Panc1 (cell line): Measurements from ENCODE around the gene FAIM. TPM values are rescaled to one million over a fixed set of nuclear protein-coding genes. Genes with fewer than 3 reads are reported as not detected.
"Not testable (repeated sequence)": the region's sequence is repeated elsewhere in the genome, so short reads cannot be mapped to it uniquely, and the experiment has no call there.

Experiments
- ATAC-seq: fragments of 200-7000 bp; cut with Tn5 transposase; 2 replicates; pipeline ENCODE4 v1.9.1; 2020; ENCODE audit warnings: mild to moderate bottlenecking, moderate library complexity
- BruUV-seq: library from RNA; stranded (reverse); fragments of 400-500 nt; replicated peaks from 2 replicates; lab custom pipeline; 2021; lab: Mats Ljungman, UMichigan
- CTCF ChIA-PET: fragments of 300-600 bp; sonication (Branson Sonifier 250); formaldehyde crosslinking; loops from one replicate; lab custom pipeline; 2022; ENCODE audit warnings: antibody characterized with exemption; lab: Charles Lee
- POLR2A ChIA-PET: fragments of 300-600 bp; sonication (Branson Sonifier 250); formaldehyde crosslinking; loops from one replicate; lab custom pipeline; 2022; ENCODE audit warnings: antibody characterized with exemption; lab: Charles Lee
- DNase-seq: peaks from one replicate; pipeline ENCODE4 v3.0.0-alpha.2; 2010; ENCODE audit warnings: low read depth, low spot score
- H3K27ac ChIP-seq: 2 replicates; pipeline ENCODE4 v1.5.1; 2011; ENCODE audit warnings: mild to moderate bottlenecking, low read length, inconsistent platforms
- H3K27me3 ChIP-seq: fragments of 200-500 bp; sonication (Bioruptor generic); 2 replicates; pipeline ENCODE4 v1.6.0; 2014; ENCODE audit warnings: low read length, inconsistent platforms; ENCODE audit not compliant: control insufficient read depth, insufficient read depth
- H3K36me3 ChIP-seq: fragments of 200-500 bp; sonication (Bioruptor generic); 2 replicates; pipeline ENCODE4 v1.5.1; 2014; ENCODE audit warnings: inconsistent platforms, mild to moderate bottlenecking, low read length, moderate library complexity; ENCODE audit not compliant: control insufficient read depth, insufficient read depth
- H3K4me1 ChIP-seq: 2 replicates; pipeline ENCODE4 v1.5.1; 2011; ENCODE audit warnings: inconsistent platforms, mild to moderate bottlenecking, low read length, moderate library complexity; ENCODE audit not compliant: control insufficient read depth, insufficient read depth
- H3K4me3 ChIP-seq, 2 experiments: 2 replicates each; pipeline ENCODE4 v1.5.1; 2011 to 2012; ENCODE audit warnings: low read depth in 2 of 2, low read length in 2 of 2, mild to moderate bottlenecking in 2 of 2, inconsistent platforms in 1 of 2, moderate library complexity in 1 of 2
- H3K9me3 ChIP-seq: fragments of 200-500 bp; sonication (Bioruptor generic); 2 replicates; pipeline ENCODE4 v1.5.1; 2014; ENCODE audit warnings: low read depth, mild to moderate bottlenecking, inconsistent platforms, low read length, moderate library complexity; ENCODE audit not compliant: control insufficient read depth, insufficient read depth
- CTCF ChIP-seq: fragments of 450-650 bp; IDR thresholded peaks from 2 replicates; pipeline ENCODE4 v1.5.1; 2017; ENCODE audit warnings: mild to moderate bottlenecking
- POLR2AphosphoS5 ChIP-seq: IDR thresholded peaks from 2 replicates; pipeline ENCODE4 v1.6.1; 2012; ENCODE audit warnings: mild to moderate bottlenecking, low read depth, low read length, moderate library complexity
- REST ChIP-seq, 2 experiments: IDR thresholded peaks; 2 replicates each; pipeline ENCODE4 v1.6.1; 2011 to 2012; ENCODE audit warnings: low read depth in 2 of 2, control low read depth in 1 of 2, low read length in 1 of 2, mild to moderate bottlenecking in 1 of 2, moderate library complexity in 1 of 2; ENCODE audit not compliant: insufficient read depth in 1 of 2
- SIN3A ChIP-seq: IDR thresholded peaks from 2 replicates; pipeline ENCODE4 v1.6.1; 2012; ENCODE audit warnings: low read depth, mild to moderate bottlenecking, low read length, moderate library complexity, borderline replicate concordance; ENCODE audit not compliant: insufficient read depth
- TCF7L2 ChIP-seq: IDR thresholded peaks from 2 replicates; pipeline ENCODE4 v1.6.1; 2011; ENCODE audit warnings: mild to moderate bottlenecking, low read depth, low read length, inconsistent platforms
- in situ Hi-C: cut with HindIII; loops from 2 replicates; pipeline ENCODE4 v1.10.0; 2016; ENCODE audit warnings: low sequenced_read_pairs, low pct_unique_long_range_greater_than_20kb
- intact Hi-C: fragments of 100-400 bp; cut with micrococcal nuclease; formaldehyde crosslinking; loops from one replicate; pipeline ENCODE4 v1.10.0; 2022; ENCODE audit not compliant: unreplicated experiment
- total RNA-seq: library from RNA; stranded (reverse); gene quantifications from one replicate; pipeline ENCODE4 v1.2.1, GENCODE V29; 2021; ENCODE audit not compliant: unreplicated experiment

The FAIM gene
- total RNA-seq, 1 experiment from 2014 or later, result 18.8 TPM

DNA sequence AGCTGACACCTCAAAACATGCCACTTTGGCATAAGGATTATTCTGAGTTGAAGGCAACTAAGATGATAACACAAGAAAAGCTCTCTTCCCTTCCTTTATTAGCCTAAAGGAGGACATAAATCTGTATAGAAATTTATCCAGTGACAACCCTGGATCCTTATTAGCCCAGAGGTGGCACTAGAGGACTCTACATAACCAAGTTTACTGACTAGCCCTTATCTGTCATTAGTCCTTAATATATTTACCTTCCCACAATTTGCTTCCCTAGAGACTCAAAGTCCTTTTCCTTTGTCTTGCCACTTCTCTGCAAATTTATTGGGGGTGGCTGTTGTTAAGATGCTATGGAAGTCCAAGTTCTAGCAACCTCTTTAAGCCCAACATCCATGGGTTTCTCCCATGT is 41.2 kb upstream of the FAIM start:
- Histone ChIP-seq H3K27me3 (no peaks in the 10 kb centered on the region), H3K9me3 (no peaks in the 10 kb centered on the region), H3K4me1 (no peaks in the 10 kb centered on the region), H3K27ac (no peak overlapping the region), H3K36me3 (peaks cover 14% of the 10 kb centered on the region), H3K4me3 (no peak overlapping the region)
- ATAC-seq (no peak), DNase-seq (no peak)
- CTCF ChIA-PET, result no interaction called here
- intact Hi-C loops, result no loop called here
- POLR2A ChIA-PET, result no interaction called here
- BruUV-seq, result no TSS peak
- TF ChIP-seq REST (IDR thresholded peaks at IDR 0.05; ENCODE audit: insufficient read depth in 1 of 2, low read depth in 2 of 2, low read length in 1 of 2) (no peak), SIN3A (no peak), CTCF (0 out of 2 replicates have a peak, but pooled peaks have one; percentile 11)
- in situ Hi-C loops, result no loop called here

- no peak overlapping the region for H3K27ac ChIP-seq
- DNase-seq, result no peak
- no TSS peak for BruUV-seq
- H3K36me3 ChIP-seq, result peaks cover 16% of the 10 kb centered on the region
- H3K4me1 ChIP-seq, result no peaks in the 10 kb centered on the region
- intact Hi-C loops, result no loop called here
- POLR2A ChIA-PET, result no interaction called here
- TF ChIP-seq TCF7L2 (no peak), REST (IDR thresholded peaks at IDR 0.05; ENCODE audit: insufficient read depth in 1 of 2, low read depth in 2 of 2, low read length in 1 of 2) (no peak), CTCF (no peak), POLR2AphosphoS5 (no peak), SIN3A (no peak)
- no peak overlapping the region for H3K4me3 ChIP-seq
- CTCF ChIA-PET, result interaction anchor here (0.7 kb wide), 1 partner anchor 170 kb away, joined by 7 read pairs; no protein-coding TSS in a partner anchor
- ATAC-seq, result peak; percentile 48; the same call in 1 of the 2 replicates
- peaks cover 6% of the 10 kb centered on the region; the same call in 1 of the 2 replicates for H3K9me3 ChIP-seq
- no peaks in the 10 kb centered on the region for H3K27me3 ChIP-seq
- in situ Hi-C loops, result no loop called here
These were observed 39.5 kb upstream of the FAIM start for GRCh38 chr3:138569090-138569489.

DNA sequence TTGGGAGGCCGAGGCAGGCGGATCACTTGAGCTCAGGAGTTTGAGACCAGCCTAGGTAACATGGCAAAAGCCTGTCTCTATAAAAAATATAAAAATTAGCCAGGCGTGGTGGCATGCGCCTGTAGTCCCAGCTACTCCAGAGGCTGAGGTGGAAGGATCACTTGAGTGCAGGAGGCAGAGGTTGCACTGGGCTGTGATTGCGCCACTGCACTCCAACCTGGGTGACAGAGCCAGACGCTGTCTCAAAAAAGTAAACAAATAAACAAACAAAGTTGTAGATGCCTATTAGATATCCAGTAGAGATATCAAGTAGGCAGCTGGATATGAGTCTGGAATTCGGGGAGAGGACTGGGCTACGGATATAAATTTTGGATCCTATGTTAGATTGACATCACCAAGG is 38.9 kb upstream of the FAIM start:
- CTCF ChIA-PET, in situ Hi-C loops, BruUV-seq, H3K27ac ChIP-seq, intact Hi-C loops, H3K4me3 ChIP-seq, H3K27me3 ChIP-seq, H3K4me1 ChIP-seq, H3K9me3 ChIP-seq, DNase-seq, ATAC-seq, POLR2A ChIA-PET: not testable (repeated sequence)
- H3K36me3 ChIP-seq, result peaks cover 16% of the 10 kb centered on the region
